H1 (cell line): ENCODE results near the gene LAD1. TPM values are rescaled to one million over a fixed set of nuclear protein-coding genes. Genes with fewer than 3 reads are reported as not detected.

Source experiments
- CHD7 ChIP-seq: fragments of 300-600 bp; sonication (generic); IDR thresholded peaks from 2 replicates; pipeline ENCODE4 v1.7.1; 2012; ENCODE audit warnings: low read length, moderate library complexity, mild to moderate bottlenecking, inconsistent platforms; ENCODE audit not compliant: insufficient replicate concordance
- NANOG ChIP-seq: IDR thresholded peaks from 2 replicates; pipeline ENCODE4 v1.6.1; 2011; ENCODE audit warnings: low read length, low read depth, mild to moderate bottlenecking, inconsistent platforms; ENCODE audit not compliant: insufficient read depth, poor library complexity, severe bottlenecking
- SP2 ChIP-seq: IDR thresholded peaks from 2 replicates; pipeline ENCODE4 v1.6.1; 2012; ENCODE audit warnings: mild to moderate bottlenecking, low read length, inconsistent platforms
- SRF ChIP-seq: IDR thresholded peaks from 2 replicates; pipeline ENCODE4 v1.6.1; 2011; ENCODE audit warnings: mild to moderate bottlenecking, low read depth, low read length, moderate library complexity
- TCF12 ChIP-seq: IDR thresholded peaks from 2 replicates; pipeline ENCODE4 v1.6.1; 2011; ENCODE audit warnings: low read depth, mild to moderate bottlenecking, low read length
- polyA plus RNA-seq, 7 experiments: library from polyadenylated mRNA; depleted of rRNA in 3 of 7; stranded (reverse) in 5 of 7; unstranded in 2 of 7; fragments of >200 nt in 5 of 7; fragments of 200-250 nt in 2 of 7; gene quantifications; 1 replicate in 5 of 7; 2 replicates in 1 of 7; 4 replicates in 1 of 7; pipeline versions ENCODE4 v1.2.1 to v1.2.3, GENCODE V29; 2011 to 2013; ENCODE audit warnings: missing spikeins in 2 of 7, mixed read lengths in 2 of 7
- total RNA-seq: library from RNA; stranded (reverse); fragmentation: NEBNext Ultra II Directional; extraction: Animal tissue kit (Norgen Biotek cat#: 25700); gene quantifications from 2 replicates; pipeline ENCODE4 v1.2.1, GENCODE V29; 2021

Gene LAD1
- total and polyA plus RNA-seq, 2 of the 8 experiments (the other 6 are each of a cell fraction or from before 2014, with no cell fraction given), result 9.3 to 32.8 TPM

- TF ChIP-seq CHD7, result no peak
- no peak for TF ChIP-seq SP2
- TF ChIP-seq TCF12, result no peak
- no peak for TF ChIP-seq NANOG
- no peak for TF ChIP-seq SRF
Measured at GRCh38 chr1:201384406-201384782, 14.7 kb downstream of the LAD1 start (continued).
